Loucy (cell line): ENCODE results near the gene PANK1.

Experiments used
- H2AFZ ChIP-seq: fragments of 200-600 bp; sonication (generic); 2 replicates; pipeline ENCODE4 v1.6.0; 2016; ENCODE audit warnings: antibody characterized with exemption, mild to moderate bottlenecking, low read length, moderate library complexity
- H3F3A ChIP-seq: fragments of 200-600 bp; 2 replicates; pipeline ENCODE4 v1.6.0; 2016; ENCODE audit warnings: antibody characterized with exemption, low read depth, mild to moderate bottlenecking
- H3K27me3 ChIP-seq: fragments of 200-600 bp; sonication (generic); 2 replicates; pipeline ENCODE4 v1.6.1; 2014; ENCODE audit warnings: low read length, mild to moderate bottlenecking; ENCODE audit not compliant: insufficient read depth, poor library complexity, severe bottlenecking
- H3K36me3 ChIP-seq: fragments of 200-600 bp; sonication (generic); 2 replicates; pipeline ENCODE4 v1.6.1; 2016; ENCODE audit warnings: low read length; ENCODE audit not compliant: insufficient read depth
- H3K4me1 ChIP-seq: fragments of 200-600 bp; sonication (generic); 2 replicates; pipeline ENCODE4 v1.5.1; 2014; ENCODE audit warnings: low read length, mild to moderate bottlenecking; ENCODE audit not compliant: insufficient read depth, poor library complexity, severe bottlenecking
- H3K4me2 ChIP-seq: fragments of 200-600 bp; sonication (generic); 2 replicates; pipeline ENCODE4 v1.6.0; 2014; ENCODE audit warnings: antibody characterized with exemption, low read length, low read depth, mild to moderate bottlenecking; ENCODE audit not compliant: poor library complexity, severe bottlenecking
- H3K4me3 ChIP-seq: fragments of 200-600 bp; sonication (generic); 2 replicates; pipeline ENCODE4 v1.5.1; 2014; ENCODE audit warnings: low read length, mild to moderate bottlenecking, mixed read lengths; ENCODE audit not compliant: poor library complexity, severe bottlenecking
- H3K79me2 ChIP-seq: fragments of 200-600 bp; sonication (generic); 2 replicates; pipeline ENCODE4 v1.6.1; 2014; ENCODE audit warnings: low read length; ENCODE audit not compliant: insufficient read depth
- H3K9ac ChIP-seq: fragments of 200-600 bp; sonication (generic); 2 replicates; pipeline ENCODE4 v1.6.0; 2014; ENCODE audit warnings: mild to moderate bottlenecking, low read depth, low read length, moderate library complexity; ENCODE audit not compliant: poor library complexity, severe bottlenecking
- H3K9me2 ChIP-seq: fragments of 200-600 bp; sonication (generic); replicated peaks from 2 replicates; pipeline ENCODE4 v1.6.1; 2016; ENCODE audit warnings: low read depth, low read length, mixed read lengths
- H3K9me3 ChIP-seq: fragments of 200-600 bp; sonication (generic); 2 replicates; pipeline ENCODE4 v1.6.1; 2014; ENCODE audit warnings: mild to moderate bottlenecking, antibody characterized with exemption, low read length, low read depth; ENCODE audit not compliant: insufficient read depth
- H4K20me1 ChIP-seq: fragments of 200-600 bp; sonication (generic); 2 replicates; pipeline ENCODE4 v1.6.0; 2014; ENCODE audit warnings: antibody characterized with exemption, low read length, mild to moderate bottlenecking; ENCODE audit not compliant: insufficient read depth, poor library complexity, severe bottlenecking
- CTCF ChIP-seq: fragments of 200-600 bp; sonication (generic); conservative IDR thresholded peaks from 2 replicates; pipeline ENCODE4 v1.5.1; 2014; ENCODE audit warnings: mild to moderate bottlenecking, antibody characterized with exemption, low read length
- EZH2phosphoT487 ChIP-seq: fragments of 200-600 bp; IDR thresholded peaks from 2 replicates; pipeline ENCODE4 v1.6.1; 2018; ENCODE audit warnings: antibody characterized with exemption, mild to moderate bottlenecking, moderate library complexity, borderline replicate concordance

The PANK1 gene

GRCh38 chr10:89663144-89663543 is 18.1 kb upstream of the PANK1 start:
- no peaks in the 10 kb centered on the region for H3K9me2 ChIP-seq
- H3K36me3 ChIP-seq = no peaks in the 10 kb centered on the region
- no peaks in the 10 kb centered on the region for H4K20me1 ChIP-seq
- H3F3A ChIP-seq = no peaks in the 10 kb centered on the region
- no peaks in the 10 kb centered on the region for H3K27me3 ChIP-seq
- TF ChIP-seq EZH2phosphoT487 = no peak
- no peak for TF ChIP-seq CTCF
- H3K4me1 ChIP-seq = peaks cover under 1% of the 10 kb centered on the region
- no peaks in the 10 kb centered on the region for H3K9me3 ChIP-seq
- no peak overlapping the region for H2AFZ ChIP-seq
- no peak overlapping the region for H3K4me3 ChIP-seq
- H3K4me2 ChIP-seq = no peak overlapping the region
- no peak overlapping the region for H3K9ac ChIP-seq
- no peaks in the 10 kb centered on the region for H3K79me2 ChIP-seq

DNA sequence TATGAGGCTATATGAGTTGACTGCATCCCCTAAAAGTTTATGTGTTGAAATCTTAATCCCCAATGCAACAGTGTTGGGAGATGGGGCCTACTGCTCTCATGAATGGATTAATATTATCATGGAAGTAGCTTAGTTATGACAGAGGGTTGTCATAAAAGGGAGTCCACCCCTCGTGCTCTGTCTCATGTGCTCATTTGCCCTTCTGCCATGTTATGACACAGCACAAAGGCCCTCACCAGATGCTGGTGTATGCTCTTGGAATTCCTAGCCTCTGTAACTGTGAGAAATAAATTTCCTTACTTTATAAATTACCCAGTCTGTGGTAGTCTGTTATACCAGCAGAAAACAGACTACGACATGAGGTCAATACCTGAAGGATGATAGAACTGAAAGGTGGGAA is 17.6 kb upstream of the PANK1 start:
- Histone ChIP-seq H3K9ac (no peak overlapping the region), H3K36me3 (no peaks in the 10 kb centered on the region), H3K4me2 (no peak overlapping the region), H3K79me2 (no peaks in the 10 kb centered on the region), H2AFZ (no peak overlapping the region), H3K9me2 (no peaks in the 10 kb centered on the region), H3K9me3 (no peaks in the 10 kb centered on the region), H4K20me1 (no peaks in the 10 kb centered on the region), H3K4me3 (no peak overlapping the region), H3K4me1 (no peaks in the 10 kb centered on the region), H3F3A (no peaks in the 10 kb centered on the region), H3K27me3 (no peaks in the 10 kb centered on the region)
- TF ChIP-seq CTCF (no peak), EZH2phosphoT487 (no peak)

- Histone ChIP-seq H3K9me2 (no peaks in the 10 kb centered on the region), H3K4me1 (no peaks in the 10 kb centered on the region), H3K4me2 (no peak overlapping the region), H4K20me1 (no peaks in the 10 kb centered on the region), H3F3A (no peaks in the 10 kb centered on the region), H3K36me3 (no peaks in the 10 kb centered on the region), H3K27me3 (no peaks in the 10 kb centered on the region), H3K4me3 (no peak overlapping the region), H3K79me2 (no peaks in the 10 kb centered on the region), H2AFZ (no peak overlapping the region), H3K9ac (no peak overlapping the region), H3K9me3 (no peaks in the 10 kb centered on the region)
- TF ChIP-seq CTCF (no peak), EZH2phosphoT487 (no peak)
Observed at GRCh38 chr10:89659143-89660131, 14.4 kb upstream of the PANK1 start.
